ENCODE data around the gene CTU2. TPM values are rescaled to one million over a fixed set of nuclear protein-coding genes. Genes with fewer than 3 reads are reported as not detected.

CTU2 gene
- total RNA-seq, 3 donors from 2014 or later (not counting 1 experiment from before 2014, with no cell fraction given) = 36.6 to 43.3 (median 39.9) TPM

DNA sequence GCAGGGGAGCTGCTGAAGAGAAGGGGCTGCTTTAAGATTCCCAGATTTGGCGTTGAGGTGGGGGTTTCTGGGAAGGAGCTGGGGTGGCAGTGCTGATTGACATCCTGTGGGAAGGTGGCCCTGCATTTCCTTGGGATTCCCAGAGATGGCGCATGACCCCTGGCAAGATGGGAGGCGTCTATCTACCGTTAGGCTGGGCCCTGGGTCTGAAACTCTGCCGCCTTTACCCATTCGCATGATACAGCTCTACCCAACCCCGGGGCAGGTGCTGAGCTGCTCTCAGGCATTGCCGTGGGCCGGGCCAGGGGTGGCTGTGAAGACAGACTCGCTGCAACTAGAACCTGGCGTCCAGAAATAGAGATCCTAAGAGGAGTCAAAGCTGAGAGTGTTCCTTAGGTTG, 33.5 kb upstream of the CTU2 start:
- H3K9me3 Mint-ChIP-seq = no peaks in the 10 kb centered on the region
- ATAC-seq = no peak
- Histone ChIP-seq H3K9me3 (ENCODE audit: control insufficient read depth, insufficient read depth, low read length) (no peaks in the 10 kb centered on the region), H3K27ac (ENCODE audit: low read length) (no peak overlapping the region), H3K27me3 (ENCODE audit: control insufficient read depth, insufficient read depth, low read length) (no peaks in the 10 kb centered on the region), H3K4me3 (ENCODE audit: low read length) (no peak overlapping the region), H3K4me1 (ENCODE audit: control insufficient read depth, insufficient read depth, low read length) (no peaks in the 10 kb centered on the region), H3K36me3 (ENCODE audit: control insufficient read depth, insufficient read depth, low read length) (peaks cover 6% of the 10 kb centered on the region)
- no peaks in the 10 kb centered on the region for H3K27me3 Mint-ChIP-seq (ENCODE audit: low read depth in 2 of 2)
- intact Hi-C loops (cut with micrococcal nuclease) = no loop called here
- no peak overlapping the region for H3K4me3 Mint-ChIP-seq
- no peaks in the 10 kb centered on the region for H3K36me3 Mint-ChIP-seq
- no peaks in the 10 kb centered on the region for H3K4me1 Mint-ChIP-seq
- DNase-seq = no peak
- TF ChIP-seq, protein P1, sequence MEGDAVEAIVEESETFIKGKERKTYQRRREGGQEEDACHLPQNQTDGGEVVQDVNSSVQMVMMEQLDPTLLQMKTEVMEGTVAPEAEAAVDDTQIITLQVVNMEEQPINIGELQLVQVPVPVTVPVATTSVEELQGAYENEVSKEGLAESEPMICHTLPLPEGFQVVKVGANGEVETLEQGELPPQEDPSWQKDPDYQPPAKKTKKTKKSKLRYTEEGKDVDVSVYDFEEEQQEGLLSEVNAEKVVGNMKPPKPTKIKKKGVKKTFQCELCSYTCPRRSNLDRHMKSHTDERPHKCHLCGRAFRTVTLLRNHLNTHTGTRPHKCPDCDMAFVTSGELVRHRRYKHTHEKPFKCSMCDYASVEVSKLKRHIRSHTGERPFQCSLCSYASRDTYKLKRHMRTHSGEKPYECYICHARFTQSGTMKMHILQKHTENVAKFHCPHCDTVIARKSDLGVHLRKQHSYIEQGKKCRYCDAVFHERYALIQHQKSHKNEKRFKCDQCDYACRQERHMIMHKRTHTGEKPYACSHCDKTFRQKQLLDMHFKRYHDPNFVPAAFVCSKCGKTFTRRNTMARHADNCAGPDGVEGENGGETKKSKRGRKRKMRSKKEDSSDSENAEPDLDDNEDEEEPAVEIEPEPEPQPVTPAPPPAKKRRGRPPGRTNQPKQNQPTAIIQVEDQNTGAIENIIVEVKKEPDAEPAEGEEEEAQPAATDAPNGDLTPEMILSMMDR (IDR thresholded peaks at IDR 0.05) = no peak
- H3K27ac Mint-ChIP-seq = no peak overlapping the region
- WGBS (ENCODE audit: insufficient coverage) = 89% methylated on average over 11 of the region's 11 CpGs

GRCh38 chr16:88673716-88674379, 32.5 kb upstream of the CTU2 start:
- no peak overlapping the region for H3K27ac Mint-ChIP-seq
- H3K36me3 Mint-ChIP-seq = no peaks in the 10 kb centered on the region
- 88% methylated on average over 19 of the region's 19 CpGs for WGBS (ENCODE audit: insufficient coverage)

GRCh38 chr16:88676502-88677242, 29.6 kb upstream of the CTU2 start:
- H3K4me3 ChIP-seq (ENCODE audit: low read length) = no peak overlapping the region
- TF ChIP-seq, protein P1 (IDR thresholded peaks at IDR 0.05) = no peak
- Mint-ChIP-seq H3K27me3 (ENCODE audit: low read depth in 2 of 2) (no peaks in the 10 kb centered on the region), H3K27ac (no peak overlapping the region), H3K9me3 (no peaks in the 10 kb centered on the region), H3K4me1 (peaks cover 0 to 6% of the 10 kb centered on the region in 2 donors), H3K4me3 (no peak overlapping the region), H3K36me3 (no peaks in the 10 kb centered on the region)
- 94% methylated on average over 22 of the region's 22 CpGs for WGBS (ENCODE audit: insufficient coverage)
- peaks cover 26% of the 10 kb centered on the region for H3K36me3 ChIP-seq (ENCODE audit: control insufficient read depth, insufficient read depth, low read length)
- ATAC-seq = no peak
- H3K27ac ChIP-seq (ENCODE audit: low read length) = no peak overlapping the region
- no peaks in the 10 kb centered on the region for H3K9me3 ChIP-seq (ENCODE audit: control insufficient read depth, insufficient read depth, low read length)
- H3K4me1 ChIP-seq (ENCODE audit: control insufficient read depth, insufficient read depth, low read length) = peaks cover 13% of the 10 kb centered on the region
- no peak for DNase-seq
- intact Hi-C loops (cut with micrococcal nuclease) = no loop called here
- no peaks in the 10 kb centered on the region for H3K27me3 ChIP-seq (ENCODE audit: control insufficient read depth, insufficient read depth, low read length)

More at GRCh38 chr16:88673716-88674379, 32.5 kb upstream of the CTU2 start:
- Histone ChIP-seq H3K4me3 (ENCODE audit: low read length) (no peak overlapping the region), H3K27me3 (ENCODE audit: control insufficient read depth, insufficient read depth, low read length) (no peaks in the 10 kb centered on the region), H3K27ac (ENCODE audit: low read length) (no peak overlapping the region), H3K4me1 (ENCODE audit: control insufficient read depth, insufficient read depth, low read length) (no peaks in the 10 kb centered on the region), H3K9me3 (ENCODE audit: control insufficient read depth, insufficient read depth, low read length) (no peaks in the 10 kb centered on the region), H3K36me3 (ENCODE audit: control insufficient read depth, insufficient read depth, low read length) (peaks cover 16% of the 10 kb centered on the region)
- no peaks in the 10 kb centered on the region for H3K9me3 Mint-ChIP-seq
- TF ChIP-seq, protein P1 (IDR thresholded peaks at IDR 0.05) = no peak
- H3K4me1 Mint-ChIP-seq = no peaks in the 10 kb centered on the region
- ATAC-seq (no peak), DNase-seq (no peak)
- no peaks in the 10 kb centered on the region for H3K27me3 Mint-ChIP-seq (ENCODE audit: low read depth in 2 of 2)
- H3K4me3 Mint-ChIP-seq = no peak overlapping the region
- intact Hi-C loops (cut with micrococcal nuclease) = no loop called here
